Measurements from ENCODE around the gene RBMS1. TPM values are rescaled to one million over a fixed set of nuclear protein-coding genes. Genes with fewer than 3 reads are reported as not detected.

The RBMS1 gene, protein sequence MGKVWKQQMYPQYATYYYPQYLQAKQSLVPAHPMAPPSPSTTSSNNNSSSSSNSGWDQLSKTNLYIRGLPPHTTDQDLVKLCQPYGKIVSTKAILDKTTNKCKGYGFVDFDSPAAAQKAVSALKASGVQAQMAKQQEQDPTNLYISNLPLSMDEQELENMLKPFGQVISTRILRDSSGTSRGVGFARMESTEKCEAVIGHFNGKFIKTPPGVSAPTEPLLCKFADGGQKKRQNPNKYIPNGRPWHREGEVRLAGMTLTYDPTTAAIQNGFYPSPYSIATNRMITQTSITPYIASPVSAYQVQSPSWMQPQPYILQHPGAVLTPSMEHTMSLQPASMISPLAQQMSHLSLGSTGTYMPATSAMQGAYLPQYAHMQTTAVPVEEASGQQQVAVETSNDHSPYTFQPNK
- total RNA-seq: 58.2 TPM
- long read RNA-seq, full-length matches to known transcripts: 13 of 35 reads
- long read RNA-seq, partial matches to known transcripts: 0 of 35 reads
- long read RNA-seq, other reads (novel, unspliced or antisense): 22 of 35 reads

- peak; percentile 90 for DNase-seq (ENCODE audit: missing footprints)
- intact Hi-C loops (cut with DNase I): loop anchor here (5.0 kb wide), 5 partner anchors 61 to 424 kb away; no protein-coding TSS in a partner anchor
- peak; percentile 79 for ATAC-seq
Measured at GRCh38 chr2:160493227-160494028, at the start of gene RBMS1. TSS of gene RBMS1 (minus strand) at chr2:160493807. CDS start at chr2:160493363, 444 bp downstream.

- peak; percentile 39 for DNase-seq (ENCODE audit: missing footprints)
- ATAC-seq: no peak
- intact Hi-C loops (cut with DNase I): no loop called here
Measured at GRCh38 chr2:160541745-160542144, 48.1 kb upstream of the RBMS1 start.

DNA sequence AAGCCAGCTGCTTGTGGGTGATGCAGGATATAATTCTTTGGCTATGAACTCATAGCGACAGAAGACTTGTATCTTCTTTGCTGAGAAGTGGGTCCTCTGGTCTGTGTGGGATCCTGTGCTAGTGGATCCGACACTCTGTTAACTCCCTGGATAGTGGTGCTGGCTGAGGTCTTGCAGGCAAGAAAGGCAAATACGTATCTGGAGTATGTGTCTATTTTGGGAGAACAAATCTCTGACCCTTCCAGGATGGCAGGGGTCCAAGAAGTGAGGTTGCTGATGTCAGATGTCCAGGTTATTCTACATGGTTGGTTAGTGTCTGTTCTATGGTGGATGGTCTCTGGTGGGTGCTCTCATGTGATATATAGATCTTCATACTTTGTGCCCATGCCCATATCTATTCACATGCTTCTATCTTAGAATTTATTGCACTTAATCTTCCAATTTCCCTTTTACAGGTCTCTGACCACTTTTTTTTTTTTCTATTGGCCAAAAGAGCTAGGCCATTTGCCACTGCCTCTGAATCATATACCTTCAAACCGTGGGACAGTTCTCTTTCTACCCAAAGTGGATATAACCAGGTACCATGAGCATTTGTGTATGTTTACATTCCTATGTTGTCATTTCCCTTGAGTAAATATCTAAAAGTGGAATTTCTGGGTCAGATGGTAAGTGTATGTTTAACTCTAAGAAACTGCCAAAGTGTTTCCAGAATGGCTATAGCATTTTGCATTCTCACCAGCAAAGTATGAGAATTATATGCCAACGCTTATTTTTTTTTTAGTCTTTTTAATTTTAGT lies 45.1 kb upstream of the RBMS1 start:
- DNase-seq (ENCODE audit: missing footprints) (peak; percentile 48), ATAC-seq (peak; percentile 89)
- intact Hi-C loops (cut with DNase I): no loop called here

DNA sequence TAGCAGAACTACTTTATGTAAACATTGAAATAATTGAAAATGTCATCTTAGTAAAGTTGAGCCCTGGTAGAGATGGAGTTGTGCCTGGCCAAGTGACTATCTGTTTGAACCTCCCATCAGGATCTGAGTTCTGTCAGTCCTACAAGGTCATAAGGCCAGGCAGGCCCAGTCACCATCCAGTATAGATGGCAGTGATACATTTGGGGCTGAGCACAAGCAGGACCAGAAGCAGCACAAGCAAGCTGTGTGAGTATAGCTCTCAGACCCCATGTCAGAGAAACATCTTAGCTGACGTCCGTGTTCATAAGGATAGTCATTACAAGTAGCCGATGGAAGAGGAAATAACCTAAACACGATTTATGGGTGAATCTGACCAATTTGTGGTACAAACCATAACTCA lies 44.5 kb upstream of the RBMS1 start:
- intact Hi-C loops (cut with DNase I): no loop called here
- ATAC-seq: no peak
- DNase-seq (ENCODE audit: missing footprints): no peak

DNA sequence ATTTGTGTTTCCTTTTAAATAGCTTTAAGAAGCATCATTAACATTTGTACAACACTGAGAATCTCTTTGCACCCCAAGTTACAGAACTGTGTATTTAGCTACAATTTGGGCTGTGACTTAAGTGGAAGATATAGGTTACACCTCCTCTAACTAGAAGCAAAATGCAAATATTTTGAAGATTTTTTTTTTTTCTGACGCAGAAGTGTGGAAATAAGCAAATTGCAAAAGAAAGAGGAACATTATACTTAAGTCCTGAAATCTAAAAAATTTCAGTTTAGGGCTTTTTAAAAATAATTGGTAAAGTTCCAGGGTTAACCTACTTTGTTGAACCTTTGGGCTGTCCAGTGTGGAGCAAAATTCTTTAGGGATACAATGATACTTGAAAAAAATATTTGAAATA lies 41.4 kb upstream of the RBMS1 start:
- DNase-seq (ENCODE audit: missing footprints) (no peak), ATAC-seq (no peak)
- intact Hi-C loops (cut with DNase I): no loop called here

DNA sequence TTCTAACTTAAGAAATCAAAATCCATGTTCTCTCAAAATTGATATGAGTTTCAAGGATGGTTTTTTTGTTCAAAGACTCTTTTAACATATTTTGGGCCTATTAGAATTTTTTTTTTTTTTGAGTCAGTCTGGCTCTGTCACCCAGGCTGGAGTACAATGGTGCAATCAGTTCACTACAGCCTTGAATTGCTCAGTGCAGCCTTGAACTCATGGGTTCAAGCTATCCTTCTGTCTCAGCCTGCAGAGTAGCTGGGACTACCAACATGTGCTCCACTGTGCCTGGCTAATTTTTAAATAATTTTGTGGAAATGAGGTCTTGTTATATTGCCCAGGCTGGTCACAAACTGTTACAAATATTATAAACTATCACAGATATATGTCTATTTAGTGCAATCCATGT lies 40.6 kb upstream of the RBMS1 start:
- intact Hi-C loops (cut with DNase I): no loop called here
- ATAC-seq: no peak
- DNase-seq (ENCODE audit: missing footprints): no peak

GRCh38 chr2:160533482-160533881 lies 39.9 kb upstream of the RBMS1 start:
- peak; percentile 74 for ATAC-seq

GRCh38 chr2:160532388-160532787 lies 38.8 kb upstream of the RBMS1 start:
- no peak for ATAC-seq
- intact Hi-C loops (cut with DNase I): no loop called here
- no peak for DNase-seq (ENCODE audit: missing footprints)

More at GRCh38 chr2:160533482-160533881, 39.9 kb upstream of the RBMS1 start:
- intact Hi-C loops (cut with DNase I): no loop called here
- DNase-seq (ENCODE audit: missing footprints): no peak

GRCh38 chr2:160522951-160523710 lies 29.5 kb upstream of the RBMS1 start:
- intact Hi-C loops (cut with DNase I): no loop called here
- ATAC-seq: no peak
- no peak for DNase-seq (ENCODE audit: missing footprints)

DNA sequence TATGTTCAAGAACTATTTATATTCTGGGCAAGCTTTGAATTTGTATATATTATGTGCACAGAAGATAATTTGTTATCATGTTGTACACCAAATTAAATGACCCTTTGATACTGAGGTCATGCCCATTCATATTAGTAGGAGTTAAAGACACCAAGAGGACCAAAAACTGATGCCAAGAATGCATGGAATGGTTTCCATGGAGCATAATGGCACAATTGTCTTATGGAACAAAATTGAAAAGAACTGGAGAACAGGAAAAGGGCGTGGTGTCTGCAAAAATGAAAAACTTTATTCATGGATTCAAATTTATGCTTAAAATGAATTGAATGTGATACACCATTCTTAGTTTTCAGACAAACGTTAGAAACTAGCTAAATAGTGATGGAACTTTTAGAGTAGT lies 24.1 kb upstream of the RBMS1 start:
- no peak for DNase-seq (ENCODE audit: missing footprints)
- intact Hi-C loops (cut with DNase I): no loop called here
- no peak for ATAC-seq

- ATAC-seq (no peak), DNase-seq (ENCODE audit: missing footprints) (no peak)
- intact Hi-C loops (cut with DNase I): no loop called here
Measured at GRCh38 chr2:160516547-160517365, 23.1 kb upstream of the RBMS1 start.

GRCh38 chr2:160515120-160515519 lies 21.5 kb upstream of the RBMS1 start:
- ATAC-seq (no peak), DNase-seq (ENCODE audit: missing footprints) (no peak)
- intact Hi-C loops (cut with DNase I): no loop called here

DNA sequence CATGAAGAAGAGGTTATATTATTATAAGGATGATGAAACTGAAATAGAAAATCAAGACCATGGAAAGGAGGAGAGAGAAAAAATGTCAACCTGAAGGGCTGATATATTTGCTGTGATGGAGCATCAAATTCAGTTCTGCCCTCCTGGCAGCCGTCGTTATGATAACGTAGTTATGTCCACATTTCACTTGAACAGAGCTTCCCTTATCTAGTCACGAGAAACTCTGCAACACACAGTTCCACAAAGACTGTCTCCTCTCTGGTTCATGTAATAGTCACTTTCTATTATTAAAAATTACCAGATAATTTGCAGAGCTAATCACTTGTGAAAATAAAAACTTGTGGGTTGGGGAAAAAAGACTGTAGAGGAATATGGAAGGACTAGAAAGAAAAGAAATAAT lies 19.5 kb upstream of the RBMS1 start:
- intact Hi-C loops (cut with DNase I): no loop called here
- ATAC-seq (peak; percentile 64), DNase-seq (ENCODE audit: missing footprints) (no peak)

- intact Hi-C loops (cut with DNase I): no loop called here
- ATAC-seq (no peak), DNase-seq (ENCODE audit: missing footprints) (no peak)
Measured at GRCh38 chr2:160512491-160512890, 18.9 kb upstream of the RBMS1 start.

DNA sequence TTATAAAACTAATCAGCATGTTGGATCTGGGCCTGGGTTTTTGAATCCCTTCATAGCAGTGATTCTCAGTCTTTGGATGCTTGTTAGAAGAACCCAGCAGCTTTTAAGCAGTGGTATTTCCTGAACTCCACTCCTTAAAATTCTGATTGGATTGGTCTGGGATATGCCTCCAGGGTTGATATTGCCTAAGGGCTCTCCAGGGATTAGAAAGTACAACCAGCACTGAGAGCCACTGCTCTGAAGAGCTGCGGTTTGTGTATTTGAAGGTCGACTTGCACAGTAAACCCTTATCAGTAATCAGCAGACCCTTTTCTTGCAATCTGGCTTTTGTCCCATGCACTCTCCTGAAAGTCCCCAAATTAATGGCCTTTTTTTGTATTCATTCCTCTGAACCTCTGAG lies 17.0 kb upstream of the RBMS1 start:
- ATAC-seq: peak; percentile 73
- intact Hi-C loops (cut with DNase I): no loop called here
- DNase-seq (ENCODE audit: missing footprints): no peak

DNA sequence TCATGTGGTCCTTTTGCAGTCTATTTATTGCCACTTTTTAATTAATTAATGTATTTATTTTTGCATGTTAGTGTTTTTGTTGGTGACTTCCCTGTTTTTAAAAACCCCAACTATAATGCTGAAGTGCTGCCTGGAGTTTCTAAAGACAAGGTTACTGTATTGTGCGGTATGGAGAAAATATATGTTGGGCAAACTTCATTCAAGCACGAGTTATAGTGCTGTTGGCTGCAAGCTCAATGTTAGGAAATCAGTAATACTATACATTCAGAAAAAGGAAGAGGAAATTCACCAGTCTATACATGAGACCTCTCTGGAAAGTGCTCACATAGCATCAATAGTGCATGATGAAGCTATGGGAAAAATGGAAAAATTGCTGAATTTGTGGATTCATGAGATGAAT lies 15.4 kb upstream of the RBMS1 start:
- intact Hi-C loops (cut with DNase I): no loop called here
- no peak for DNase-seq (ENCODE audit: missing footprints)
- no peak for ATAC-seq

DNA sequence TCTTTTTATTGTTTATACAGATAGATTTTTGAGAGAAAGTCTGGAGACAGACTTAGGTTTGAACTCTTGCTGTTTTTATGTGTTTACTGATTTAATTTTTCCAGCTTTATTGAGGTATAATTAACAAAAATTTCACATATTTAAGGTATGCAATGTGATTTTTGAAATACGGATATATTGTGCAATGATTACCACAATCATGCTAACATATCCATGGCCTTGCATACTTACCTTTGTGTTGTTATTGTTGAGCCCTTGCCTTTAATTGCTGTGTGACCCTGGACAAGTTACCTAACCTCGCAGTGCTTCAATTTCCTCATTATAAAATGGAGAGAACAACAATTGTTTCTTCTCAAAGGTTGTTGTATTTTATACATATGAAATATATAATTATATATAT lies 13.9 kb upstream of the RBMS1 start:
- ATAC-seq (no peak), DNase-seq (ENCODE audit: missing footprints) (no peak)
- intact Hi-C loops (cut with DNase I): no loop called here

GRCh38 chr2:160507046-160507407 lies 13.4 kb upstream of the RBMS1 start:
- ATAC-seq: no peak
- no peak for DNase-seq (ENCODE audit: missing footprints)
- intact Hi-C loops (cut with DNase I): no loop called here

Data from Right ventricle myocardium inferior (tissue), 1 donor.